WTC11 (cell line): Measurements from ENCODE around the gene POLD4. TPM values are rescaled to one million over a fixed set of nuclear protein-coding genes. Genes with fewer than 3 reads are reported as not detected.

Experiments
- ATAC-seq: fragments of 200-7000 bp; cut with Tn5 transposase; 2 replicates; pipeline ENCODE4 v1.10.0; 2021; ENCODE audit warnings: mild to moderate bottlenecking, moderate library complexity
- CTCF ChIA-PET: fragments of 300-600 bp; sonication (Branson Sonifier 250); formaldehyde crosslinking; loops from one replicate; lab custom pipeline; 2021; ENCODE audit warnings: antibody characterized with exemption; lab: Charles Lee
- POLR2A ChIA-PET: fragments of 350-600 bp; sonication (Branson Sonifier 250); formaldehyde crosslinking; loops from one replicate; lab custom pipeline; 2021; ENCODE audit warnings: antibody characterized with exemption; lab: Charles Lee
- DNase-seq: peaks from one replicate; pipeline ENCODE4 v3.0.0; 2021; ENCODE audit warnings: low spot score
- H3K27ac Mint-ChIP-seq: 2 replicates; pipeline ENCODE4 v1.8.0; 2021; ENCODE audit warnings: mixed read lengths
- H3K27me3 Mint-ChIP-seq: 2 replicates; pipeline ENCODE4 v1.8.0; 2021; ENCODE audit warnings: low read depth, mild to moderate bottlenecking, moderate library complexity, mixed read lengths
- H3K36me3 Mint-ChIP-seq: 2 replicates; pipeline ENCODE4 v1.8.0; 2021; ENCODE audit warnings: mixed read lengths
- H3K4me1 Mint-ChIP-seq: 2 replicates; pipeline ENCODE4 v1.8.0; 2022; ENCODE audit warnings: mixed read lengths
- H3K4me3 Mint-ChIP-seq: 2 replicates; pipeline ENCODE4 v1.8.0; 2021; ENCODE audit warnings: mild to moderate bottlenecking, moderate library complexity, mixed read lengths
- H3K9me3 Mint-ChIP-seq: 2 replicates; pipeline ENCODE4 v1.8.0; 2021; ENCODE audit warnings: mixed read lengths
- CBFB ChIP-seq: sonication (generic); formaldehyde crosslinking; IDR thresholded peaks from 2 replicates; pipeline ENCODE4 v1.8.1; 2022; ENCODE audit warnings: mild to moderate bottlenecking, low read depth, missing genetic modification reagents
- ESRRA ChIP-seq: sonication (generic); formaldehyde crosslinking; IDR thresholded peaks from 2 replicates; pipeline ENCODE4 v1.8.1; 2022; ENCODE audit warnings: mild to moderate bottlenecking, missing genetic modification reagents, borderline replicate concordance
- FOXP1 ChIP-seq: sonication (generic); formaldehyde crosslinking; IDR thresholded peaks from 2 replicates; pipeline ENCODE4 v1.8.0; 2022; ENCODE audit warnings: missing genetic modification reagents, mild to moderate bottlenecking, moderate library complexity, borderline replicate concordance
- MXD4 ChIP-seq: fragments of 250-450 bp; sonication (Bioruptor Pico); IDR thresholded peaks from 2 replicates; pipeline ENCODE4 v1.8.0; 2021; ENCODE audit warnings: mild to moderate bottlenecking, moderate library complexity, borderline replicate concordance
- NFATC4 ChIP-seq: fragments of 250-450 bp; sonication (Bioruptor Pico); IDR thresholded peaks from 2 replicates; pipeline ENCODE4 v1.9.0; 2021; ENCODE audit warnings: mild to moderate bottlenecking
- NFE2L1 ChIP-seq: sonication (generic); formaldehyde crosslinking; IDR thresholded peaks from 2 replicates; pipeline ENCODE4 v1.8.1; 2023; ENCODE audit warnings: missing genetic modification reagents
- NR1H2 ChIP-seq: sonication (generic); formaldehyde crosslinking; IDR thresholded peaks from 2 replicates; pipeline ENCODE4 v1.9.0; 2021; ENCODE audit warnings: mild to moderate bottlenecking, moderate library complexity, missing genetic modification reagents
- NR3C1 ChIP-seq: sonication (generic); formaldehyde crosslinking; conservative IDR thresholded peaks from 2 replicates; pipeline ENCODE4 v1.8.1; 2023; ENCODE audit warnings: low read depth, mild to moderate bottlenecking, missing genetic modification reagents
- PRRX2 ChIP-seq: fragments of 250-450 bp; sonication (Bioruptor Pico); IDR thresholded peaks from 2 replicates; pipeline ENCODE4 v1.8.0; 2021; ENCODE audit warnings: mild to moderate bottlenecking
- RELA ChIP-seq: sonication (generic); formaldehyde crosslinking; IDR thresholded peaks from 2 replicates; pipeline ENCODE4 v1.8.1; 2022; ENCODE audit warnings: missing genetic modification reagents, mild to moderate bottlenecking, borderline replicate concordance
- SMAD4 ChIP-seq: sonication (generic); formaldehyde crosslinking; IDR thresholded peaks from 2 replicates; pipeline ENCODE4 v1.8.0; 2022; ENCODE audit warnings: mild to moderate bottlenecking, missing genetic modification reagents
- TCF7 ChIP-seq: sonication (generic); formaldehyde crosslinking; IDR thresholded peaks from 2 replicates; pipeline ENCODE4 v1.8.0; 2022; ENCODE audit warnings: mild to moderate bottlenecking, low read depth, missing genetic modification reagents, moderate library complexity
- ZNF138 ChIP-seq: sonication (generic); formaldehyde crosslinking; conservative IDR thresholded peaks from 2 replicates; pipeline ENCODE4 v1.8.1; 2022; ENCODE audit warnings: mild to moderate bottlenecking, moderate library complexity, missing genetic modification reagents
- ZNF423 ChIP-seq: fragments of 250-450 bp; sonication (Bioruptor Pico); IDR thresholded peaks from 2 replicates; pipeline ENCODE4 v2.1.2; 2022; ENCODE audit warnings: mild to moderate bottlenecking, moderate library complexity
- total RNA-seq: library from RNA; stranded (reverse); gene quantifications from 3 replicates; pipeline ENCODE4 v1.2.3, GENCODE V29; 2021
- TF ChIP-seq, protein P1 (sequence below): sonication (generic); formaldehyde crosslinking; IDR thresholded peaks from 2 replicates; pipeline ENCODE4 v1.8.1; 2022; ENCODE audit warnings: missing genetic modification reagents, borderline replicate concordance
- TF ChIP-seq, protein P2 (sequence below): sonication (generic); formaldehyde crosslinking; IDR thresholded peaks from 2 replicates; pipeline ENCODE4 v1.8.1; 2023; ENCODE audit warnings: mild to moderate bottlenecking, missing genetic modification reagents
- TF ChIP-seq, protein P3 (sequence below): sonication (generic); formaldehyde crosslinking; IDR thresholded peaks from 2 replicates; pipeline ENCODE4 v1.8.0; 2022; ENCODE audit warnings: mild to moderate bottlenecking, missing genetic modification reagents
- TF ChIP-seq, protein P4 (sequence below): fragments of 200-600 bp; IDR thresholded peaks from 2 replicates; pipeline ENCODE4 v1.8.0; 2022; ENCODE audit warnings: antibody characterized with exemption
- TF ChIP-seq, protein P5 (sequence below): fragments of 250-450 bp; sonication (Bioruptor Pico); IDR thresholded peaks from 2 replicates; pipeline ENCODE4 v1.8.0; 2021; ENCODE audit warnings: mild to moderate bottlenecking
- TF ChIP-seq, protein P6 (sequence below): sonication (generic); formaldehyde crosslinking; IDR thresholded peaks from 2 replicates; pipeline ENCODE4 v1.8.1; 2022; ENCODE audit warnings: mild to moderate bottlenecking, missing genetic modification reagents, moderate library complexity, borderline replicate concordance

Gene POLD4
- total RNA-seq, 1 experiment from 2014 or later, result 30.3 TPM

DNA sequence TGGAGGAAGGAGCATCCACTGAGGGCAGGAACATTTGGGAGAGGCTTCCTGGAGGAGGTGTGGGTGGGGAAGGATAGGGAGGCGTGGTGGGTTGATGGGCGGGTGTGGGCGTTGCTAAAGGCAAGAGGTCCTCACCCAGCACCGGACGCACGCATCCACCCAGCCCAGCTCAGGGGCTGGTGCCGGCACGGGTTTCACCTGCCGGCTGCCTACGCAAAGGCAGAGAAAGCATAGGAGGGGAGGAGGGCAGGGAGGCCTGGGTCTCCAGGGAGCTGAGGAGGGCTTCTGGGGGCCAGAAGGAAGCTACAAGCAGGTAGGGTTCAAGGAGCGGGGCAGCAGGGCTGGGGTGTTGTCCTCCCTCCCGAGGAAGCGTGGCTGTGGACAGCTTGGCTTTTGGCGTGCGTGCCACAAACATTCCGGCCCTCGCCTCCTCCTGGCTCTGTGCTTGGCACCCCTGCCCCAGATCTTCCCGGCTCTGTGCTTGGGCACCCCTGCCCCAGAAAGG lies 42.2 kb downstream of the POLD4 start:
- Mint-ChIP-seq H3K36me3 (peaks cover 2% of the 10 kb centered on the region; the same call in 1 of the 2 replicates), H3K27ac (no peak overlapping the region), H3K4me3 (no peak overlapping the region), H3K4me1 (no peaks in the 10 kb centered on the region), H3K27me3 (peaks cover 13% of the 10 kb centered on the region), H3K9me3 (no peaks in the 10 kb centered on the region)
- CTCF ChIA-PET, result interaction anchor here (0.5 to 1.7 kb wide), 5 partner anchors 9 to 751 kb away, joined by 3 to 6 read pairs (median 5); no protein-coding TSS in a partner anchor
- TF ChIP-seq, protein P1, sequence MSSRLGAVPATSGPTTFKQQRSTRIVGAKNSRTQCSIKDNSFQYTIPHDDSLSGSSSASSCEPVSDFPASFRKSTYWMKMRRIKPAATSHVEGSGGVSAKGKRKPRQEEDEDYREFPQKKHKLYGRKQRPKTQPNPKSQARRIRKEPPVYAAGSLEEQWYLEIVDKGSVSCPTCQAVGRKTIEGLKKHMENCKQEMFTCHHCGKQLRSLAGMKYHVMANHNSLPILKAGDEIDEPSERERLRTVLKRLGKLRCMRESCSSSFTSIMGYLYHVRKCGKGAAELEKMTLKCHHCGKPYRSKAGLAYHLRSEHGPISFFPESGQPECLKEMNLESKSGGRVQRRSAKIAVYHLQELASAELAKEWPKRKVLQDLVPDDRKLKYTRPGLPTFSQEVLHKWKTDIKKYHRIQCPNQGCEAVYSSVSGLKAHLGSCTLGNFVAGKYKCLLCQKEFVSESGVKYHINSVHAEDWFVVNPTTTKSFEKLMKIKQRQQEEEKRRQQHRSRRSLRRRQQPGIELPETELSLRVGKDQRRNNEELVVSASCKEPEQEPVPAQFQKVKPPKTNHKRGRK (CRISPR knock-in tag), result no peak
- TF ChIP-seq, protein P2, sequence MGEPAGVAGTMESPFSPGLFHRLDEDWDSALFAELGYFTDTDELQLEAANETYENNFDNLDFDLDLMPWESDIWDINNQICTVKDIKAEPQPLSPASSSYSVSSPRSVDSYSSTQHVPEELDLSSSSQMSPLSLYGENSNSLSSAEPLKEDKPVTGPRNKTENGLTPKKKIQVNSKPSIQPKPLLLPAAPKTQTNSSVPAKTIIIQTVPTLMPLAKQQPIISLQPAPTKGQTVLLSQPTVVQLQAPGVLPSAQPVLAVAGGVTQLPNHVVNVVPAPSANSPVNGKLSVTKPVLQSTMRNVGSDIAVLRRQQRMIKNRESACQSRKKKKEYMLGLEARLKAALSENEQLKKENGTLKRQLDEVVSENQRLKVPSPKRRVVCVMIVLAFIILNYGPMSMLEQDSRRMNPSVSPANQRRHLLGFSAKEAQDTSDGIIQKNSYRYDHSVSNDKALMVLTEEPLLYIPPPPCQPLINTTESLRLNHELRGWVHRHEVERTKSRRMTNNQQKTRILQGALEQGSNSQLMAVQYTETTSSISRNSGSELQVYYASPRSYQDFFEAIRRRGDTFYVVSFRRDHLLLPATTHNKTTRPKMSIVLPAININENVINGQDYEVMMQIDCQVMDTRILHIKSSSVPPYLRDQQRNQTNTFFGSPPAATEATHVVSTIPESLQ, result no peak
- TF ChIP-seq ZNF423 (no peak), RELA (no peak), MXD4 (CRISPR knock-in tag) (no peak), ZNF138 (CRISPR knock-in tag) (no peak), FOXP1 (CRISPR knock-in tag) (no peak)
- TF ChIP-seq, protein P3, sequence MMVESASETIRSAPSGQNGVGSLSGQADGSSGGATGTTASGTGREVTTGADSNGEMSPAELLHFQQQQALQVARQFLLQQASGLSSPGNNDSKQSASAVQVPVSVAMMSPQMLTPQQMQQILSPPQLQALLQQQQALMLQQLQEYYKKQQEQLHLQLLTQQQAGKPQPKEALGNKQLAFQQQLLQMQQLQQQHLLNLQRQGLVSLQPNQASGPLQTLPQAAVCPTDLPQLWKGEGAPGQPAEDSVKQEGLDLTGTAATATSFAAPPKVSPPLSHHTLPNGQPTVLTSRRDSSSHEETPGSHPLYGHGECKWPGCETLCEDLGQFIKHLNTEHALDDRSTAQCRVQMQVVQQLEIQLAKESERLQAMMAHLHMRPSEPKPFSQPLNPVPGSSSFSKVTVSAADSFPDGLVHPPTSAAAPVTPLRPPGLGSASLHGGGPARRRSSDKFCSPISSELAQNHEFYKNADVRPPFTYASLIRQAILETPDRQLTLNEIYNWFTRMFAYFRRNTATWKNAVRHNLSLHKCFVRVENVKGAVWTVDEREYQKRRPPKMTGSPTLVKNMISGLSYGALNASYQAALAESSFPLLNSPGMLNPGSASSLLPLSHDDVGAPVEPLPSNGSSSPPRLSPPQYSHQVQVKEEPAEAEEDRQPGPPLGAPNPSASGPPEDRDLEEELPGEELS (CRISPR knock-in tag), result no peak
- ATAC-seq (no peak), DNase-seq (no peak)
- POLR2A ChIA-PET, result no interaction called here

DNA sequence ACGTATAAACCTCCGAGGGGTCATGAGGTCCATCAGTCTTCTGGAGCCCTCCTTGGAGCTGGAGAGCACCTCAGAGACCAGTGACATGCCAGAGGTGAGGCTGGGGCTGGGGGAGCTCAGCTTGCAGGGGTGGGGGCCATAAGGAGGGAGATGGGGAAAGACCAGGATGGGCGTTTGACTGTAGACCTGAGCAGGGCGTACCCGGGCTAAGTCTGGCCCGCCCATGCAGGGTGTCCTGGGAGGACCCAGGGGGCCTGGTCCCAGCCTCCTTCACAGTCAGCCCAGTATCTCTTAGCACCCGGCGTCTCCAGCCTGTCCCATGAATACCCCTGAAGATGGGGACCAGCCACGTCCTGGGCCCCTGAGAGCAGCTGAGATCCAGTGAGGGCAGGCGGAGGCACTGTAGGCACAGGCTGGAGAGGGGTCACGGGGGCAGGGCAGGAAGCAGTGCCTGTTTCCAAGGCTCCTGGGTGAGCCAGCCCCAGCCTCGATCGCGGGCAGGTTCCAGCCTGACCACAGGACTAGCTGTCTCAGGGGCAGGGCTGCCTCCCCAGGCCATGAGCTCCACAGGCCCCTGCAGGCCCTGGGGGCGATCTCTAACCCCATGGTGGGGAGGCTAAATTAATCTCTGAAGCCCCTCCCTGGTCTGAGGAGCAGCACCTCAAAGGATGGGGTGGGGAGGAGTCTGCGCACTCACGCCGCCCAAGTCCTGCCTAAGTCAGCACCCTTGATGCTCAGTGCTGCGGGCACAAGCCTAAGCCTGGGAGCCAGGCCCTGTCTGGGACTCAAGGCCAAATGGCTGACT lies 42.9 kb downstream of the POLD4 start:
- H3K4me1 Mint-ChIP-seq, result no peaks in the 10 kb centered on the region
- CTCF ChIA-PET, result interaction anchor here (0.5 to 1.7 kb wide), 5 partner anchors 8 to 751 kb away, joined by 3 to 6 read pairs (median 5); no protein-coding TSS in a partner anchor
- DNase-seq, result no peak
- H3K9me3 Mint-ChIP-seq, result no peaks in the 10 kb centered on the region
- TF ChIP-seq NFATC4 (CRISPR knock-in tag) (no peak), ZNF423 (no peak), ESRRA (CRISPR knock-in tag) (no peak), MXD4 (CRISPR knock-in tag) (no peak), NFE2L1 (no peak), CBFB (CRISPR knock-in tag) (no peak), PRRX2 (CRISPR knock-in tag) (no peak), NR1H2 (CRISPR knock-in tag) (no peak), SMAD4 (CRISPR knock-in tag) (no peak), TCF7 (CRISPR knock-in tag) (no peak), NR3C1 (no peak)
- TF ChIP-seq, protein P4, sequence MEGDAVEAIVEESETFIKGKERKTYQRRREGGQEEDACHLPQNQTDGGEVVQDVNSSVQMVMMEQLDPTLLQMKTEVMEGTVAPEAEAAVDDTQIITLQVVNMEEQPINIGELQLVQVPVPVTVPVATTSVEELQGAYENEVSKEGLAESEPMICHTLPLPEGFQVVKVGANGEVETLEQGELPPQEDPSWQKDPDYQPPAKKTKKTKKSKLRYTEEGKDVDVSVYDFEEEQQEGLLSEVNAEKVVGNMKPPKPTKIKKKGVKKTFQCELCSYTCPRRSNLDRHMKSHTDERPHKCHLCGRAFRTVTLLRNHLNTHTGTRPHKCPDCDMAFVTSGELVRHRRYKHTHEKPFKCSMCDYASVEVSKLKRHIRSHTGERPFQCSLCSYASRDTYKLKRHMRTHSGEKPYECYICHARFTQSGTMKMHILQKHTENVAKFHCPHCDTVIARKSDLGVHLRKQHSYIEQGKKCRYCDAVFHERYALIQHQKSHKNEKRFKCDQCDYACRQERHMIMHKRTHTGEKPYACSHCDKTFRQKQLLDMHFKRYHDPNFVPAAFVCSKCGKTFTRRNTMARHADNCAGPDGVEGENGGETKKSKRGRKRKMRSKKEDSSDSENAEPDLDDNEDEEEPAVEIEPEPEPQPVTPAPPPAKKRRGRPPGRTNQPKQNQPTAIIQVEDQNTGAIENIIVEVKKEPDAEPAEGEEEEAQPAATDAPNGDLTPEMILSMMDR, result no peak
- TF ChIP-seq, protein P3 (CRISPR knock-in tag), result no peak
- TF ChIP-seq, protein P5, sequence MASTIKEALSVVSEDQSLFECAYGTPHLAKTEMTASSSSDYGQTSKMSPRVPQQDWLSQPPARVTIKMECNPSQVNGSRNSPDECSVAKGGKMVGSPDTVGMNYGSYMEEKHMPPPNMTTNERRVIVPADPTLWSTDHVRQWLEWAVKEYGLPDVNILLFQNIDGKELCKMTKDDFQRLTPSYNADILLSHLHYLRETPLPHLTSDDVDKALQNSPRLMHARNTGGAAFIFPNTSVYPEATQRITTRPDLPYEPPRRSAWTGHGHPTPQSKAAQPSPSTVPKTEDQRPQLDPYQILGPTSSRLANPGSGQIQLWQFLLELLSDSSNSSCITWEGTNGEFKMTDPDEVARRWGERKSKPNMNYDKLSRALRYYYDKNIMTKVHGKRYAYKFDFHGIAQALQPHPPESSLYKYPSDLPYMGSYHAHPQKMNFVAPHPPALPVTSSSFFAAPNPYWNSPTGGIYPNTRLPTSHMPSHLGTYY (CRISPR knock-in tag), result no peak
- TF ChIP-seq, protein P6, sequence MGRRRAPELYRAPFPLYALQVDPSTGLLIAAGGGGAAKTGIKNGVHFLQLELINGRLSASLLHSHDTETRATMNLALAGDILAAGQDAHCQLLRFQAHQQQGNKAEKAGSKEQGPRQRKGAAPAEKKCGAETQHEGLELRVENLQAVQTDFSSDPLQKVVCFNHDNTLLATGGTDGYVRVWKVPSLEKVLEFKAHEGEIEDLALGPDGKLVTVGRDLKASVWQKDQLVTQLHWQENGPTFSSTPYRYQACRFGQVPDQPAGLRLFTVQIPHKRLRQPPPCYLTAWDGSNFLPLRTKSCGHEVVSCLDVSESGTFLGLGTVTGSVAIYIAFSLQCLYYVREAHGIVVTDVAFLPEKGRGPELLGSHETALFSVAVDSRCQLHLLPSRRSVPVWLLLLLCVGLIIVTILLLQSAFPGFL, result no peak
- peaks cover 9% of the 10 kb centered on the region for H3K27me3 Mint-ChIP-seq
- POLR2A ChIA-PET, result no interaction called here
- H3K36me3 Mint-ChIP-seq, result peaks cover 2% of the 10 kb centered on the region; the same call in 1 of the 2 replicates
- no peak overlapping the region for H3K4me3 Mint-ChIP-seq
- no peak overlapping the region for H3K27ac Mint-ChIP-seq
- no peak for ATAC-seq
